ENCODE data around the gene TOX2.

TOX2 gene

DNA sequence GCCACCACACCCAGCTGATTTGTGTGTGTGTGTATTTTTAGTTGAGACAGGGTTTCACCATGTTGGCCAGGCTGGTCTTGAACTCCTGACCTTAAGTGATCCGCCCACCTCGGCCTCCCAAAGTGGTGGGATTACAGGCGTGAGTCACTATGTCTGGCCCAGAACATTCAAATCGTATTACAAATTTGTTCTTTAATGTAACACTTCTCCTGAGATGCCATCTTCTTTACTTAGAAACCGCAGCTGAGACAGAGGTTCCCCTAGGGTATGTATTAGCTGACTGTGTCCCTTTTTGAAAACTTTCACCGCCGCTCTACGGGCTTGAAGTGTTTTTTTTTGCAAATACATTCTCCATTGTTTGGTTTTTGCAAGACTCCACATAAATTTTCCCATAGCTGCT, 62.6 kb downstream of the TOX2 start:
- no peak for TF ChIP-seq ZNF274 (IDR thresholded peaks at IDR 0.05; ENCODE audit: low read depth, low read length)
- no peak overlapping the region for H3K4me3 ChIP-seq (ENCODE audit: low read length)

DNA sequence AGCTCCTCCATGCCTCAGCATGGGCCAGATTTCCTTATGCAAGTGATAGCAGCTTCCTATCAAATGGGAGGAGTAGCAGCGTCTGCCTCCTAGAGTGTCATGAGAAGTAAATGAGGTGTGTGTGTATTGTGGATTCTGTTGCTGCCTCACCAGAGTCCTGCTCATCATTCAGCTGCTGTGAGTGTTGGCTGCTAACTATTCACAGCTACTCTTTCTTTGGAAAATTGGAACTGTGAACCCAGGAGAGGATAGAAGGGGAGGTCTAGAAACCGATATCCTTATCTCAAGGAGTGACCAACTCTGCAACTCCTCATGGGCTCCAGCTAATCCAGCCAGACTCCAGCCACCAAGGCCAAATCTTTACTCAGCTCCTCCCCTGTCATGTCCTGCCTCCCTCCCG, 63.3 kb downstream of the TOX2 start:
- no peak for TF ChIP-seq ZNF274 (IDR thresholded peaks at IDR 0.05; ENCODE audit: low read depth, low read length)
- no peak overlapping the region for H3K4me3 ChIP-seq (ENCODE audit: low read length)

DNA sequence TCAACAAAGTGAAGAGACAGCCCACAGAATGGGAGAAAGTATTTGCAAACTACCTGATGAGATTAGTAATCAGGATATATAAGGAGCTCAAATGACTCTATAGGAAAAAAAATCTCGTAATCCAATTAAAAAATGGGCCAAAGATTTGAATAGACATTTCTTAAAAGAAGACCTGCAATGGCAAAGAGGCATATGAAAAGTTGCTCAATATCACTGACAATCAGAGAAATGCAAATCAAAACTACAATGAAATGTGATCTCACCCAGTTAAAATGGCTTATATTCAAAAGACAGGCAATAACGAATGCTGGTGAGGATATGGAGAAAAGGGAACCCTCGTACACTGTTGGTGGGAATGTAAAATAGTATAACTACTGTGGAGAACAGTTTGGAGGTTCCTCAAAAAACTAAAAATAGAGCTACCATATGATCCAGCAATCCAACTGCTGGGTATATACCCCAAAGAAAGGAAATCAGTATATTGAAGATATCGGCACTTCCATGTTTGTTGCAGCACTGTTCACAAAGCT, 65.0 kb downstream of the TOX2 start:
- TF ChIP-seq ZNF274 (IDR thresholded peaks at IDR 0.05; ENCODE audit: low read depth, low read length), result no peak

DNA sequence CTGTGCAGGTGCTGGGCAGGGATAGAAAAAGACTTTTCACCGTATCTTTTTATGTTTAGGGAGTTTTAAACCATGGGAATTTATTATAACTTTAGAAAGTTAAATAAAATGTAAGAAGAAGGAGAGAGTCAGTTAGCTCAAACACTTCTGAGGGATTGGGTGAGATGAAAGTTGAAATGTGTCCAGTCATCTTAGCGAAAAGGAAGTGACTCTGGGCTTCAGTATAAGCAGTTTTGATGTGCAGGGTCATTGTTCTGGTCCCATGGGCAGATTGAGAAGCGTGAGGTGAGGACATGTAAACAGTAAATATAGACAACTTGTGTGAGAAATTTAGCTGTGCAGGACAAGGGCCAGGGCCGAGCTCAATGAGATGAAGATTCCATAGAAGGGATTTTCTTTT, 66.9 kb downstream of the TOX2 start:
- no peak overlapping the region for H3K4me3 ChIP-seq (ENCODE audit: low read length)

More for the DNA sequence above, 65.0 kb downstream of the TOX2 start:
- no peak overlapping the region for H3K4me3 ChIP-seq (ENCODE audit: low read length)

DNA sequence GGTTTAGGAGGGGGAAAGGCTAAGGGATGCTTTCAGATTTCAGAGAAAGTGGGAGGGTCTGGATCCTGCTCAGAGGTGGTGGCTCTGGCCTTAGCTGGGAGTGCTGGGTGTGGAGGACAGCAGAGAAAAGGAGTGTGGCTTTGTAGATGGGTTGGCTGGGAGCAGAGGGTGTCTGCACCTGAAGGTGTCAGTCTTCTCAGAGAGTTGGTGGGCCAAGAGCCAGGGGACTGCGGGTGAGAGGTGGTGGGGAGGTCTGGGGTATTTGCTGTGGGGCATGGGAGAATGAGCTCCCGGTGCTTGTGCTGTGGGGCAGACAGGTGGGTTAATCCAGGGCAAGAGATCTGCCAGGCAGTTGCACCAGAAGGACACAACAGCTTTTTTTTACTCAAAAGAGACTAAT, 67.4 kb downstream of the TOX2 start:
- H3K4me3 ChIP-seq (ENCODE audit: low read length), result no peak overlapping the region
- no peak for TF ChIP-seq ZNF274 (IDR thresholded peaks at IDR 0.05; ENCODE audit: low read depth, low read length)

More for the DNA sequence above, 66.9 kb downstream of the TOX2 start:
- TF ChIP-seq ZNF274 (IDR thresholded peaks at IDR 0.05; ENCODE audit: low read depth, low read length), result no peak

DNA sequence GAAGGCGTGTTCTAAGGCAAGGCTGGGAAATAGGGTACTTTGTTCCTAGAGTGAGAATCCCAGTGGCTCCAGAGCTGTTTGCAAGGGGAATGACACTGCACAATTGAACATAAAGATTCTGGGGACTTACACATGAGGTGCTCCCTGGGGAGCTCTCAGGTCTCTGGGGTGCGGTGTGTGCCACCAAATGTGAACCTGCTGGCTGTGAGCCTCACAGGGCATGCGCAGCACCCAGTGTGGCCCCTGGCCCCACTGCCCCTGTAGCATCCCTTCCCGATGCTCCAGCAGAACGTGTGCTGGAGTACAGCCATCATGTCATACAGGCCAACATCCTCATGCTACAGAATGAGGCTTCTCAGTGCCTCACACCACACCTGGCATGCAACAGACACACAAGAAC, 68.2 kb downstream of the TOX2 start:
- no peak for TF ChIP-seq ZNF274 (IDR thresholded peaks at IDR 0.05; ENCODE audit: low read depth, low read length)

DNA sequence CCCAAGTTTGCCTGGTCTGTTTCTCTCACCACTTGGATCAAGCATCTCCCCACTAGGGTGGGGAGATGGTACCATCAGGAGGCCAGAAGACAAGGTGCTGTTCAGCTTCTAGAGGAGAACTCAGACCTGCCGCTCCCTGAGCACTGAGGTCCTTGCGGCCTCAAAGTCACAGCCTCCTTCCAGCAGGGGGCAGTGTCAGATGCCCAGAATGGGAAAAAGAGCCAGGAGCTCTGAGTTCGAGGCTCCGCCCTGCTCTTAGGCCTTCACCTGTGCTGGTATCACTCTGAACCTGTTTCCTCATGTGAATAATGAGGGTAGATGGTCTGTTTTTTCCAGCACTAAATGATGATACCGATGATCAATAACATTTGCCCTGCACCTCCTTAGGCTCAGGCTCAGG, 68.7 kb downstream of the TOX2 start:
- no peak overlapping the region for H3K4me3 ChIP-seq (ENCODE audit: low read length)
- TF ChIP-seq ZNF274 (IDR thresholded peaks at IDR 0.05; ENCODE audit: low read depth, low read length), result no peak

More for the DNA sequence above, 68.2 kb downstream of the TOX2 start:
- H3K4me3 ChIP-seq (ENCODE audit: low read length), result no peak overlapping the region

DNA sequence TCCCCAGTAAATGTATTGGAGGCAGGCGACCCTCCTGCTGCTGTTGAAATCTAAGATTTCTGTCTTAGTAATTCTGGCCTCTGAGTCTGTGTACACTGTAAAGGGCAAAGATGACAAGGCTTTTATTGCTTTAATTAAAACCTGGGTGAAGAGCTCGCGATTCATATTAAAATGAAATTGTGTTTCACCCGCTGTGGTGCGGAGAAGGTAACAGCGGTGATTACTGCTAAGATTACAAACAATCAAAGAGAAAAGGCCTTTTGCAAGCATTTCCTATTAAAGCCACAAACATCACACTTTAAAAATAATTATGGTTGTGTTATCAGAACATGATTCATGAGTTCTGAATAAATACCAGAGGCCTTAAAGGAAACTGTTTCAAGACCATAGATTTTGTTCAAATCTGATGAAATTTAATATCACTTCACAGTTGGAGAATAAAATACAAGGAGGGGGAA, 69.3 kb downstream of the TOX2 start:
- no peak overlapping the region for H3K4me3 ChIP-seq (ENCODE audit: low read length)
- no peak for TF ChIP-seq ZNF274 (IDR thresholded peaks at IDR 0.05; ENCODE audit: low read depth, low read length)

DNA sequence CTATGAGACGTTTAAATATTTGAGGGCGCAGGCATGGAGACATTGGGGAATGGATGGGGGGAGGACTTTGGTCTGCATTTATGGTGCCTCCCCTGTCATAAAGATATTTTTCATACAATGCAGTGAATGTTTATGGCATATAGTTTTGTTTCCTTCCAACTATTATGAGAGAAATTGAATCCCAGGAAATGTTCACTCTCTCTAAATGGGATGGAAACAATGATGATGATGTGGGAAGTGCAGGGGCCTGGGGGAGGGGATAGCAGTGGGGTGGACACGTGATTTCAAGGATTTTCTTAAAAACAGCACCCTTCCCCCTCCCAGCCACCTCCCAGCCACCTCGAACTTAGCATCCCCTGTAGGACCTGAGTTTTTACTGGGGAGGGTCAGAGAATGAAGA, 69.9 kb downstream of the TOX2 start:
- TF ChIP-seq ZNF274 (IDR thresholded peaks at IDR 0.05; ENCODE audit: low read depth, low read length), result no peak
- no peak overlapping the region for H3K4me3 ChIP-seq (ENCODE audit: low read length)

DNA sequence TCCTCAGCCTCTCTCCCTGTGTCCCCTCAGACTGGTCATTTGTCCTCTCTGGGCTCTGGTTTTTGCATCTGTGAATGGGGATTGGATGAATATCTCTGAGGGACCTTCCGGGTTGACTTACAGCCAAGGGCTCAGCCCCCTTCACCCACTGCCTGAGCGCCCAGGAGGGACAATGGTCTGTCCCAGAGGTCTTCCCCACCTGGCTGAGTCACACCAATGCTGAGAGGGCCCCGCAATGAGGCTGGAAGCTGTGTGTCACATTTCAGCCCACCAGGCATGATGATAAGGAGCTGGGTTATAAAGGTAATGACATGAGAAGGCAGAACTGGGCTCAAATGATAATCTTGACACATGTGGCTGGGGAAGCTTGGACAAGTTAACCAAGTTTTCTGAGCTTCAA, 70.5 kb downstream of the TOX2 start:
- TF ChIP-seq ZNF274 (IDR thresholded peaks at IDR 0.05; ENCODE audit: low read depth, low read length), result no peak
- H3K4me3 ChIP-seq (ENCODE audit: low read length), result no peak overlapping the region

DNA sequence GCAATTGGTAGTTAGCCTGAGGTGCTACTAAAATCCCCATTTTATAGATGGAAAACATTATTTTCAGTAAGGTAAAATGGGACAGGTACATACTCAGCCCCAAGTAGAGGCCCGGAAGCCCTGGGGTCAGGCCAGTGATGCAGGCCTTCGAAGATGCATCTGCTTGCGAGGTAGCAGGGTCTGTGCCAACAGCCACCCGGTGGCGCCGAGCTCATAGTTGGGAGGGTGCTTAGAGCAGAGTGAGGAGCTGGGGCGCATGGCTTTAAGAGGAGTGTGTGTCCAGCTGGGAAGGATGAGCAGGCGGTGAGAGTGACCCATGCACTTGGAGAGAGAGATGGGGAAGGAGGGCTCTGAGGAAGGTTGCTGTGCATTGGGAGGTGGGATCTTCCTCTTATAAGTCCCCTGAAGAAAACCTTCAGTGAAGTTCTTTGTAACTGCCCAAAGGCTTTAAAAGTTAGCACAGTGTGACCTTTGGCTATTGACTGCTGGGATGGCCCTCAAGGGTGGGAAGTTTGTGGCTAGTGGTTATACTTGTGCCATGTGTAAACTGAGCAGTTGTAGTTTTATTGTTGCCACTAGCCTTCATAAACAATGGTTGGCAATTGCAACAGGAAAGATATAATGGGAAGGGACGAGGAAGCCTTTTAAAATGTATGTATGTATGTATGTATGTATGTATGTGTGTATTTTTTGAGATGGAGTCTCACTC, 71.1 kb downstream of the TOX2 start:
- H3K4me3 ChIP-seq (ENCODE audit: low read length), result no peak overlapping the region
- TF ChIP-seq ZNF274 (IDR thresholded peaks at IDR 0.05; ENCODE audit: low read depth, low read length), result no peak

DNA sequence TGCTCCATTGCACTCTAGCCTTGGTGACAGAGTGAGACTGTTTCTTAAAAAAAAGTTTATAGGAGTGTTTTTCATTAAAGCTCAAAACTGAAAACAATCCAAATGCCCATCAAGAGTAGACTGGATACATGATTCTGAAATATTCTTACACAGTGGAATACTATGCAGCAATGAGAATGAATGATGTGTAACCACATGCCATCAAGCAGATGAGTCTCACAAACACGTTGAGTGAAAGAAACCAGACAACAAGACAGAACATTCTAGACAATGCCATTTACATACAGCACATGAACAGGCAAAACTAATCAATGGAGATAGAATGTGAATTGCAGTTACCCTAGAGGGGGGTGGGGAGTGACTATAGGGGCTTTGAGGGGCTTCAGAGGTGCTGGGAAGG, 72.4 kb downstream of the TOX2 start:
- H3K4me3 ChIP-seq (ENCODE audit: low read length), result no peak overlapping the region
- TF ChIP-seq ZNF274 (IDR thresholded peaks at IDR 0.05; ENCODE audit: low read depth, low read length), result no peak

DNA sequence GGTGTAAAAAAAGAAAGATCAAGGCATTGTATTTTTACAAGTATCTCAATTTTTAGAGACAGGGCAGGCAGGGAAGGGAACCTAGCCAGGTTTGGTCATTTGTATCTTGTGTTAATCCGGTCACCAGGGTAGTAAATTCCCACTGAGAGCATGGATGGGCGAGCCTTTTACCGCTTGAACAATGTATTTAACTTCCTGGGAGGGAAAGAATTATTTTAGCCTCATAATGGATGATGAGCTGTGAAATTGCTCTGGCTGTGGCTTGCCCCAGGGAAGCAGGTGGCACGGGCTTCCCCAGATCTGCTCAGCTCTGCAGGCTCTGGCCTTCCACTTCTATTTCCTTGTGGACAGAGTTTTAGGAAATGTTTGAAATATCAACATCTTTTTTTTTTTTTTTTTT, 72.9 kb downstream of the TOX2 start:
- H3K4me3 ChIP-seq (ENCODE audit: low read length), result no peak overlapping the region
- no peak for TF ChIP-seq ZNF274 (IDR thresholded peaks at IDR 0.05; ENCODE audit: low read depth, low read length)

DNA sequence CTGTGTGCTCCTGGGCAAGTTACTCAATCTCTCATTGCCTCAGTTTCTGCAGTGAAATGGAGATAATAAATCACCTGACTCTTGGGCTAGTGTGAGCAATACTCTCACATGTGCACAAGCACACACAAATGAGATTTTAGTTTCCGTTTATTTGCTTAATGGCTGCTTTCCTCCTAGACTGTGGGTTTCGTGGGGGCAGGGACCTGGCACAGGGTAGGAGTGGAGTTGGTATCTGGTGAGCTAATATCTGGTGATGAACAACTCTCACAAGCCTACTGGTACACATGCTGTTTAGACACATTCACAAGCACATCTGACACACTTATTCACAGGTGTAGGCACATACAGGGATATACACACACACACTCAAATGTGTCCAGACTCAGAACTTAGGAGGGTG, 73.8 kb downstream of the TOX2 start:
- no peak for TF ChIP-seq ZNF274 (IDR thresholded peaks at IDR 0.05; ENCODE audit: low read depth, low read length)
- H3K4me3 ChIP-seq (ENCODE audit: low read length), result no peak overlapping the region

DNA sequence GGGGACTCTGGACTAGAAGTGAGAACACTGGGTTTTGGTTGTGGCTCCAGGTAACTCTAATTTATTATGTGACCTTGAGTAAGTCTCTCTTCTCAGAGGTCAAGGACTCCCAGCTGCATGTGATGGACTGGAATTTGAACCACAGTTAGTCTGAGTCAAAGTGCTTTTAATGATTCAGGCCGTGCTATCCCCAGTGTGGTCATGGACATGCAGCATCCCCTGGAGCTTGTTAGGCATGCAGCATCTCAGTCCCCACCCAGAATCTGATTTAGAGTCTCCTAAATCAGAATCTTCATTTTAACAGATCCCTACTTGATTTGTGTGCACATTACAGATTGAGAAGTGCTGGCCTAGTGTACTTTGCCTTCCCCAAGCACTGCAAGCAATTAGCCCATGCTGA, 74.2 kb downstream of the TOX2 start:
- H3K4me3 ChIP-seq (ENCODE audit: low read length), result no peak overlapping the region
- no peak for TF ChIP-seq ZNF274 (IDR thresholded peaks at IDR 0.05; ENCODE audit: low read depth, low read length)

DNA sequence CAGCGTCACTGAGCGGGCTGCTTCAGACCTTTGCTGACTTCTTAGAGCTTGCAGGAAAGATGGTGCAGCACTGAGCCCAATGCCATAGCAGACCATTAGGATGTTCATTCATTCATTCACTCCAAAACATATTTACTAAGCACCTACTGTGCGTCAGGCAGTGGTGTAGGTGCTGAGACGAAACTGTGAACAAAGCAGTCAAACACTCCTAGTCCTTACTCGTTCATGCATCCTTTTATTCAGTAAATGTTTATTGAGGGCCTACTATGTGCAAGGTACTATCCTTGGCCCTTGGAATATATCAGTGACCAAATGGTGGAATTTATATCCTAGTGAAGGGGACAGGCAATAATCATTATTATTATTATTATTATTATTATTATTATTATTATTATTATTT, 76.6 kb downstream of the TOX2 start:
- H3K4me3 ChIP-seq (ENCODE audit: low read length), result no peak overlapping the region

More for the DNA sequence above, 76.6 kb downstream of the TOX2 start:
- no peak for TF ChIP-seq ZNF274 (IDR thresholded peaks at IDR 0.05; ENCODE audit: low read depth, low read length)
